Gastroesophageal sphincter (tissue), 4 donors: ENCODE data around the gene MIPOL1. TPM values are rescaled to one million over a fixed set of nuclear protein-coding genes. Genes with fewer than 3 reads are reported as not detected.
"Not testable (repeated sequence)": the region's sequence is repeated elsewhere in the genome, so short reads cannot be mapped to it uniquely, and the experiment has no call there.

ENCODE experiments used
- ATAC-seq: fragments of 150-250 bp; one replicate; pipeline ENCODE4 v1.9.1; 2016; ENCODE audit warnings: mild to moderate bottlenecking, moderate library complexity
- H3K27ac ChIP-seq, 4 donors: fragments of 200-600 bp; sonication (generic) in 3 of 4; 1 replicate in 3 of 4; 2 replicates in 1 of 4; pipeline ENCODE4 v1.5.1; 2016 to 2019
- H3K27me3 ChIP-seq: fragments of 200-600 bp; sonication (generic); one replicate; pipeline ENCODE4 v1.5.1; 2019
- H3K36me3 ChIP-seq, 2 donors: fragments of 200-600 bp; sonication (generic); one replicate each; pipeline ENCODE4 v1.5.1; 2019; ENCODE audit warnings: control low read depth in 1 of 2
- H3K4me1 ChIP-seq, 3 donors: fragments of 200-600 bp; sonication (generic); 1 replicate in 2 of 3; 2 replicates in 1 of 3; pipeline ENCODE4 v1.5.1; 2016 to 2019; ENCODE audit warnings: control low read depth in 2 of 3
- H3K4me3 ChIP-seq, 2 donors: fragments of 200-600 bp; sonication (generic); one replicate each; pipeline ENCODE4 v1.5.1; 2019; ENCODE audit warnings: mild to moderate bottlenecking in 1 of 2, moderate library complexity in 1 of 2
- H3K9me3 ChIP-seq, 3 donors: fragments of 200-600 bp; sonication (generic); one replicate each; pipeline ENCODE4 v1.5.1; 2017 to 2019; ENCODE audit warnings: control low read depth in 2 of 3
- CTCF ChIP-seq, 4 experiments: fragments of 200-600 bp in 2 of 4; fragments of 450-650 bp in 2 of 4; sonication (generic) in 1 of 4; IDR thresholded peaks; one replicate each; pipeline ENCODE4 v1.5.1; 2017 to 2019; ENCODE audit warnings: antibody characterized with exemption in 4 of 4, mild to moderate bottlenecking in 2 of 4, moderate library complexity in 2 of 4
- EP300 ChIP-seq: sonication (generic); formaldehyde crosslinking; IDR thresholded peaks from one replicate; pipeline ENCODE4 v1.6.1; 2017; ENCODE audit warnings: antibody characterized with exemption, mild to moderate bottlenecking
- POLR2A ChIP-seq, 2 donors: fragments of 450-650 bp; IDR thresholded peaks; one replicate each; pipeline ENCODE4 v1.6.1; 2017; ENCODE audit warnings: antibody characterized with exemption in 2 of 2, mild to moderate bottlenecking in 2 of 2, moderate library complexity in 1 of 2
- POLR2AphosphoS5 ChIP-seq: sonication (generic); formaldehyde crosslinking; IDR thresholded peaks from one replicate; pipeline ENCODE4 v1.6.1; 2017; ENCODE audit warnings: antibody characterized with exemption
- WGBS, 2 donors: methylation state at CpG; one replicate each; pipeline ENCODE4 v1.1.5; 2018; ENCODE audit warnings: low coverage in 1 of 2; 5-methylcytosine and 5-hydroxymethylcytosine counted together
- total RNA-seq, 4 donors: library from RNA; depleted of rRNA; stranded (reverse); fragments of >200 nt; gene quantifications; one replicate each; pipeline ENCODE4 v1.1.0, GENCODE V29; 2016

Gene MIPOL1
- total RNA-seq, 4 donors from 2014 or later = 10.6 to 32.8 (median 19.4) TPM

- H3K9me3 ChIP-seq = peaks cover 0 to 11% (median 0%) of the 10 kb centered on the region in 3 donors
- 100% methylated on average over 1 of the region's 1 CpG; no CpG with 5 or more reads in 1 of the 2 donors for WGBS, 2 donors
- ATAC-seq = no peak
These were observed 128.7 kb downstream of the MIPOL1 start for GRCh38 chr14:37326434-37326833.

GRCh38 chr14:37327933-37328332, 130.2 kb downstream of the MIPOL1 start:
- 88 to 96% methylated on average over 3 to 5 of the region's 5 CpGs for WGBS, 2 donors
- not testable (repeated sequence) for ATAC-seq

More at GRCh38 chr14:37326434-37326833, 128.7 kb downstream of the MIPOL1 start:
- Histone ChIP-seq H3K27me3 (no peaks in the 10 kb centered on the region), H3K27ac (no peak overlapping the region), H3K36me3 (peaks cover 0 to 1% of the 10 kb centered on the region in 2 donors), H3K4me3 (no peak overlapping the region), H3K4me1 (no peaks in the 10 kb centered on the region)
- TF ChIP-seq CTCF (IDR thresholded peaks at IDR 0.05) = no peak
- TF ChIP-seq EP300 = no peak
- no peak for TF ChIP-seq POLR2A (IDR thresholded peaks at IDR 0.05)

GRCh38 chr14:37328673-37329072, 130.9 kb downstream of the MIPOL1 start:
- peaks cover 0 to 10% of the 10 kb centered on the region in 2 donors for H3K36me3 ChIP-seq
- H3K27ac ChIP-seq = no peak overlapping the region
- H3K27me3 ChIP-seq = no peaks in the 10 kb centered on the region
- no peak overlapping the region for H3K4me3 ChIP-seq
- 83 to 96% methylated on average over 1 of the region's 1 CpG for WGBS, 2 donors
- no peak for ATAC-seq
- H3K4me1 ChIP-seq = no peaks in the 10 kb centered on the region
- TF ChIP-seq CTCF (IDR thresholded peaks at IDR 0.05) = no peak
- no peak for TF ChIP-seq POLR2AphosphoS5
- TF ChIP-seq POLR2A (IDR thresholded peaks at IDR 0.05) = no peak
- TF ChIP-seq EP300 = no peak
- H3K9me3 ChIP-seq = peaks cover 0 to 6% (median 0%) of the 10 kb centered on the region in 3 donors

More at GRCh38 chr14:37327933-37328332, 130.2 kb downstream of the MIPOL1 start:
- not testable (repeated sequence) for H3K27me3 ChIP-seq, H3K4me3 ChIP-seq, H3K9me3 ChIP-seq, H3K27ac ChIP-seq, H3K4me1 ChIP-seq
- H3K36me3 ChIP-seq = peaks cover 0 to 10% of the 10 kb centered on the region in 2 donors

GRCh38 chr14:37329189-37330001, 131.7 kb downstream of the MIPOL1 start:
- no peak for TF ChIP-seq CTCF (IDR thresholded peaks at IDR 0.05)
- no peak for TF ChIP-seq EP300
- no peak for TF ChIP-seq POLR2AphosphoS5
- no peak for TF ChIP-seq POLR2A (IDR thresholded peaks at IDR 0.05)
- Histone ChIP-seq H3K27me3 (no peaks in the 10 kb centered on the region), H3K4me3 (no peak overlapping the region), H3K9me3 (peaks cover 0 to 6% (median 0%) of the 10 kb centered on the region in 3 donors), H3K4me1 (no peaks in the 10 kb centered on the region), H3K36me3 (peaks cover 0 to 10% of the 10 kb centered on the region in 2 donors), H3K27ac (no peak overlapping the region)
- ATAC-seq = no peak
- WGBS, 2 donors = 73 to 90% methylated on average over 2 of the region's 2 CpGs

GRCh38 chr14:37330910-37331309, 133.2 kb downstream of the MIPOL1 start:
- no peak overlapping the region for H3K4me3 ChIP-seq
- peaks cover 0 to 10% of the 10 kb centered on the region in 2 donors for H3K36me3 ChIP-seq
- no peaks in the 10 kb centered on the region for H3K4me1 ChIP-seq
- H3K27me3 ChIP-seq = no peaks in the 10 kb centered on the region
- TF ChIP-seq CTCF (IDR thresholded peaks at IDR 0.05) (no peak), POLR2A (IDR thresholded peaks at IDR 0.05) (no peak), EP300 (no peak), POLR2AphosphoS5 (no peak)
- no peak for ATAC-seq
- H3K9me3 ChIP-seq = peaks cover 0 to 6% (median 0%) of the 10 kb centered on the region in 3 donors
- H3K27ac ChIP-seq = no peak overlapping the region
